GM18867 (cell line): ENCODE data around the gene PPP5C.
"Not testable (repeated sequence)": the region's sequence is repeated elsewhere in the genome, so short reads cannot be mapped to it uniquely, and the experiment has no call there.

Experiments used
- ATAC-seq: cut with Tn5 transposase; IDR thresholded peaks from one replicate; pipeline ENCODE4 v1.9.1; 2021; ENCODE audit warnings: mild to moderate bottlenecking, moderate library complexity; ENCODE audit not compliant: unreplicated experiment

The PPP5C gene

DNA sequence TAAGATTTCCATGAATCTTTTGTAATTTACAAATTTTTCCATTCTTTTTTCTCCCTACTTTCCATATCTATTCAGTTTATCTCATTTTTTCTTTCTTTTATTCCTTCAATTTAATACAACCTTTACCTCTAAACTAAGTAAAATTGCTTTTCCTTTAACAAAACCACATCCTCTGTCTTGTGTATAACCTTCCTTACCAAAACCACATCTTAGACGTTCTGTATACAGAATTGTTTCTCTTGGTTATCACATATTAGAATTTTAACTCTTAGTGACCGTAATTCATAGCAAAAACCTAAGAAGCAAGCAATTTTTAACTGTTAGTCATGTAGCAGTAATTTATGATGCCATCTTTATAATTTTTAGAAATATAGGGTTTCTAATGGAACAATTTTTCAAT, 15.0 kb downstream of the PPP5C start:
- ATAC-seq, result no peak

DNA sequence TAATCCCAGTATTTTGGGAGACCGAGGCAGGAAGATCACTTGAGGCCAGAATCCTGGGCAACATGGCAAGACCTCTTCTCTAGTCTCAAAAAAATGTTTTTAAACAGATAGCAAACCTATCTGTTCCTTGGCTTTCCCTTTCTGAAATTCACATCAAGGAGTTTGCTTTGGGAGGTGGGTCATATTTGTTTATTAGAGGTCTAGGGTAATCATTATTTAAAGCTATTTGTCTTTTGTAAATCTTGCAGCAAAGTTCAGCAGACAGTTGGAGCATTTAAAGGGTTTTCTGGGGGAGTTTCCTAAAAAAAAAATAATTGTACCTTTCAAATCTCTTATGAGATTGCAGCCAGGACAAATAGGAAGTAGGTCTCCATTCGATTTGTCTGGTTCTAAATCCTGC, 17.5 kb downstream of the PPP5C start:
- no peak for ATAC-seq

- no peak for ATAC-seq
Measured at GRCh38 chr19:46365561-46365960, 18.7 kb downstream of the PPP5C start.

GRCh38 chr19:46366620-46367292, 19.9 kb downstream of the PPP5C start:
- no peak for ATAC-seq

GRCh38 chr19:46367426-46367825, 20.5 kb downstream of the PPP5C start:
- no peak for ATAC-seq

DNA sequence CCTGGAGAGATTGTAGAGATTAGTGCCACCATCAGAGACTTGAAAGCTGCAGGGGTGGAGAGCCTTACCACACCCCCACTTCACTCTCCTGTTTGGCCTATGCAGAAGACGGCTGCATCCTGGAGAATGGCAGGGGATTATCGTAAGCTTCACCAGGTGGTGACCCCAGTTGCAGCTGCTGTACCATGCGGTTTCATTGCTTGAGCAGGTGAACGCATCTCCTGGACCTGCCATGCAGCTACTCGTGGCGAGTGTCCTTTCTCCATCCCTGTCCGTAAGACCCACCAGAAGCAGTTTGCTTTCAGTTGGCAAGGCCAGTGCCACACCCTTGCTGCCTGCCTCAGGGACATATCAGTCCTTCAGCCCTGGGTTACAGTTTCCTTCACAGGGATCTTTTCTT, 21.2 kb downstream of the PPP5C start:
- ATAC-seq, result no peak

DNA sequence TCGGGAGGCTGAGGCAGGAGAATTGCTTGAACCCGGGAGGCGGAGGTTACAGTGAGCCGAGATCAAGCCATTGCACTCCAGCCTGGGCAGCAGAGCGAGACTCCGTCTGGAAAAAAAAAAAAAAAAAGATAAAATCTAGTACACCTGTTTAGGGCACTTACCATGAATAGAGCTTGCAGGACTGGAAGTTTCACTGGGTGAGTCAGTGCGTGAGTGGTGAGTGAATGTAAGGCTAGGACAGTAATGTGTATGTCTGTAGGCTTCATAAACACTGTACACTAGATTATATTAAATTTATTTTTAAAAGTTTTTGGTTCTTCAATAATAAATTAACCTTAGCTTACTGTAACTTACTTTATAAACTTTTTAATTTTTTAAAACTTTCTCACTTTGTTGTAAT, 22.9 kb downstream of the PPP5C start:
- ATAC-seq, result no peak

GRCh38 chr19:46371371-46371901, 24.5 kb downstream of the PPP5C start:
- no peak for ATAC-seq

DNA sequence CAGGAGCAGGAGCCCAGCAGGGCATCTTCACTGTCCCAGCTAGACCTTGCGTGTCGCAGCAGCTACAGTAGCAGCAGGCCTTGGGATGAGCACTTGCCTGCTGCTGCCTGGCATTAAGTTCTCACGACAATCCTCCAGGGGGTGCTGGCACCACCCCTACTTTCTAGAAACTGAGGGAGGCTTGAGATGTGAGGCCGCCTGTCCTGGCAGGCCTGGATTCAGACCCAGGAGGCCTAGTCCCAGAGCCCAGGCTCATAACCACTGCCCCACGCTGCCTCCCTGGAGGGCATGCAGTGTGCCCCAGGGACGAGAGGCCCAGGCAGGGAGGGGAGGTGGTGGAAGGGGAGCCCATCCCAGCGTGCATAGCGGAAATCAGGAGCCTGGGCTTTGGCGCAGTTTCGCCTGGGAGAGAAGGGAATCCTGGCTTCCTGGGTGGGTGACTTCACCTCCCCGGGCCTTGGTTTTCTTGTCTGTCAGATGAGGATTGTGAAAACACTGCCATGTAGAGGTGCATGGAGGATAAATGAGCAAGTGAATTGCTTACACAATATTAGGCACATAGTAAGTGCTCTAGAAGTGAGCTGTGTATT, 26.1 kb downstream of the PPP5C start:
- ATAC-seq, result no peak

DNA sequence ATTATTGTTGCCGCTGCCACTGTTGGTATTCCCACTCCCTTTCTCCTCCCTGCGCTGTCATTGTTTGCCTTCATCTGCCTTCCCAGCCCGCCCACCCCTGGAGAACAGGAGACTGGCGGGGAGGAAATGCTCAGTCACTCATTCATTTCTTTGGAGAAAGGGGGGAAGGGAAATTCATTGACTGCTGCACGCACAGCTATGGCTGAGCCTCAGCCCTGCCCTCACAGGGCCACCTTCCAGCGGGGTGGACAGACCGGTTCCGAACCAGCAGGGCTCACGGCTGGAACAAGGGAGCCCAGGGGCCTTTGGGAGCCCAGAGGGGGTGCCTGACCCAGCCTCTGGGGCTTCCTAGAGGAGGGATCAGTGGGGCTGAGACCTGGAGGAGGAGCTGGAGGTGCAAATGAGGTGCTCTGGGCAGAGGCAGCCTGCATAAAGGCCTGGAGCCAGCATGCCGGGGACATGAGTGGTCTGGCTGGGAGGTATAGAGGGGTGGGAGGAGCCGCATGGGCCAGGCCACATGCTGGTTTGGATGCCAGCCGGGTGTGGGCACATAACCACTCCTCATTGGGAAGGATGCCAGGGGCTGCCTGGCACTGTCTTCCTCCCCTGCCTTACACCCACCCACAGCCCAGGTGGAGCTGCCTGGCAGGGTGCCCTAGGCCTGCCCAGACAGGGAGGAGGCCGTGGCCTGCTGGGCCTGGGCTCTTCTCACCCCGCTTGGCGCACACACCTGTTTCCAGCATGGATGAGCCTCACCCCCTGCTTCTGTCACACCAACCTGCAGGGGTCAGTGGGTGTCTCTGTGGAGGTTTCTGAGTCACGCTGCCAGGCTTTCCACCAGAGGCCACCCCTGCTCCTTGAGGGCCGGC, 26.8 kb downstream of the PPP5C start:
- no peak for ATAC-seq

DNA sequence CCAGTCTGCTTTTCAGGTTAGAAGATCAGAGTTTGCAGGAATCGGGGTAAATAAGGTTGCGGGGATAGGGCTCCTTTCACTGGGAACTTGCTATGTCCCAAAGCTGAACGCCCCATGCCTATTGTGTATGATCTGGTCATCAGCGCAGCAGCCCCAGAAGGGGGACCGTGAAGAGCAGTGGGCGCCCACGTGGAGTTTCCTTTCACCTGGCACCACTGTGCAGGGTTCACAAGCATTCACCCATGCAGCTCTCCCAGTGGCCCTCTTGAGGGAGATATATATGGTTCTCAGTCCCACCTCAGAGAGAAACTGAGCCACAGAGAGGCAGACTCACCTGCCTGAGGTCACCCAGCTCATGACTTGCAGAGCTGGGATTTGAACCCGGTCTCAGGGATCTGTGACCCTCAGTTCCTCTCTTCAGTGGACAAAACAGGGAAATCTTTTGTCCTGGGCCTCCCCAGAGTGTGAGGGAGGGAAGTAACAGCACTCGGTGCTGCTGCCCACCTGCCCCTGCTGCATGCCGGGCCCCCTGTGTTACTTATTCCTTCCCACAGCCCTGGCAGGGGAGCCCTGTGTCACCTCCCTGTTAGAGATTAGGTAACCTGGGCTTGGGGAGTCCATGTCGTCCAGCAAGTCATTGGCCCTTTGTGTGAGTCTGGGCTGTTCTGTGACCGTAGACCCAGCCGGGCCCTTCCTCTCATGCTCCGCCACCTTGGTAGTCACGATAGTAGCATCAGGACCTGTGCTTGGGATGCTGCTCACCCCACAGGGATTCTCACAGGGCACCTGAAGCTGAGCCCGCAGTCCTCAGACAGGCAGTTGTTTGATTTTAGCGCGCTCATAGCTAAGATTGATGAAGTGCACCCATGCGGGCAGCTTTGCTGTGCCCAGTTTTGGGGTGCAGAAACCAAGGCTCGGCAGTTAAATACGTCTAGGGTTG, 27.9 kb downstream of the PPP5C start:
- no peak for ATAC-seq

- not testable (repeated sequence) for ATAC-seq
Measured at GRCh38 chr19:46375476-46376067, 28.7 kb downstream of the PPP5C start.

DNA sequence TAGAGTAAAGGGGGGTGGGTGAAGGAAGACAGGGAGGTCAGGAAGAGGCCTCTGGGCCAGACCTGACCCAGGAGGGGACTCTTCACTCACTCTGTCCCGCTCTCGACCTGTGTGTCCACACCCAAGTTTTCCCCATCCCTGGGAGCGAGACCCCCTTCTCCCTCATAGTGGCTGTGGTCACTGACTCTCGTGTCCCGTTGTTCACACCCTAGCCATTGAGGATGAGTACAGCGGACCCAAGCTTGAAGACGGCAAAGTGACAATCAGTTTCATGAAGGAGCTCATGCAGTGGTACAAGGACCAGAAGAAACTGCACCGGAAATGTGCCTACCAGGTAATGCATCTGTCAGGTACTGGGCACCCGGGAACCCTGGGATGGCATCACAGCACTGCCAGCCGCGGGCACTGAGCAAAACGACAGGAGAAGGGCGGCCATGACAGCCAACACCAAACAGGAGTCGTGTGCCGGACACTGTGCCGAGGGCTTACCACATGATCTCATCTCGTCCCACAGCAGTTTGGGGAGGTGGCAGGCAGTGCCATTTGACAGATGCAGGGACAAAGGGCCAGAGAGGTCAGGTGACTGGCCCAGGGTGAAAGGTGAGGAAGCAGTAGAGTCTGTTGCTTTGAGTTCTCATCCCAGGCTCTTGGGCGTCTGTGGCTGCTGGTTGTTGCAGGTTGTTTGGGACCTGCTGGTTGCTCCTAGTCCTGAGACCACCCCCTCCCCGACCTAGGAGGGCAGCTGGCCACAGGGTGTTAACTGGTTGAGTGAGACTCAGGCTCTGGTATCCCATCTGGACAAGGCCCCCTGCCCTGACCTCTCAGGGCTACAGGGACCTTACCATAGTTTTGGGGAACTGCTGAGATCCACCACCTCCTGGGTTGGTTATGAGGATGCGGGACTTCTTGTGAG, 29.6 kb downstream of the PPP5C start:
- no peak for ATAC-seq

DNA sequence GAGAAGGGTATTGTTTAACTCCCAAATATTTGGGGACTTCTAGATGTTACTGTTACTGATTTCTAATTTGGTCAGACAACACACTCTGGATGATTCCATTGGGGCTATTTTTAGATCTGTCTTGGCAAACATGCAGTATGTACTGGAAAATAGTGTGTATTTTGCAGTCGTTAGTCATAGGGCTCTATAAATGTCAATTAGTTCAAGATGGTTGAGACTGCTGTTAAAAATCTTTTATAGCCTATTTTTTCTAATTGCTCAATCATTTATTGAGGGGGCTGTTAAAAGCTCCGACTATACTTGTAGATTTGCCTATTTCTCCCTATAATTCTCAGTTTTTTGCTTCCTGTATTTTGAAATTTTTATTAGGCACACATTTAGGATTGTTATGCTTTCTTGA, 31.4 kb downstream of the PPP5C start:
- no peak for ATAC-seq

DNA sequence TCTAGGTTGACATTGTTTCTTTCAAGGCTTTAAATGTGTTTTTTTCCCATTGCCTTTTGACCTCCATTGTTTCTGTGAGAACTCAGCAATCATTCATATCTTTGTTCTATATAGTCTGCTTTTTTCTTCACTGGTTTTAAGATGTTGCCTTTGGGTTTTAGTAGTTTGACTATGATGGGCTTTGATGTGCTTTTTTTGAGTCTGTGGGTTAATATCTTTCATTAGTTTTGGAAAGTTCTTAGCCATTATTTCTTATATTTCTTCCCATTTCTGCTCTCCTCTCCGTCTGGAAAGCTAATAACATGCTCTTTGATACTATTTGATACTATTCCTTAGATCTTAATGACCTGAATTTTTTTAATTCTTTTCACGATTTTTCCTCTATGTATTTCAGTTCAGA, 33.8 kb downstream of the PPP5C start:
- no peak for ATAC-seq

- ATAC-seq, result no peak
Measured at GRCh38 chr19:46381346-46381745, 34.5 kb downstream of the PPP5C start.

GRCh38 chr19:46381756-46382345, 35.0 kb downstream of the PPP5C start:
- no peak for ATAC-seq

DNA sequence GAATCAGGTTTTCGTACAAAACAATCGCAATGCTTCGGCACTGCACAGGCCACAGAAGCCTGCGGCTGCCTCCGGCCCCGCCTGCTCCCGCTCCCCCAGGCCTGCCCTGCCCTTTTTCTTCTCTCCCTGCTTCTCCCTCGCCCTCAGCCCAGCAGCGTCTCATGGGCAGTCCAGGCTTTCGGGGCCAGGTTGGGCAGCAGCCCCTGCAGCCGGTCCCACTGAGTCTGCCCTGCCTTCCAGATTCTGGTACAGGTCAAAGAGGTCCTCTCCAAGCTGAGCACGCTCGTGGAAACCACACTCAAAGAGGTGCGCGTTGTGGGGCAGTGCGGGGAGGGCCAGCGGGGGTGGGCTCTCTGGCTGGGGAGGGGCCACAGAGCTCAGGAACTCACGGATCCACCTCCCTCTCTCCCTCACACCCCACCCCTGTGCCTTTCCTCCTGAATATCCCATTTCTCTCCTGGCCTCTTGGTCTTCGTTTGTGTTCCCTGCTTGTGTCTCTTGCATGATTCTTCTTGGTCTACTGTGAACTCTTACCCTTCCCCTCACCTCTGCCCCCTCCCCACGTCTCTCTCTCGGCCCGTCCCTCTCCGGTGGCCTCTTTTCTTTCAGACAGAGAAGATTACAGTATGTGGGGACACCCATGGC, 36.4 kb downstream of the PPP5C start:
- ATAC-seq, result no peak
